Measurements from ENCODE around the gene CWC25. TPM values are rescaled to one million over a fixed set of nuclear protein-coding genes. Genes with fewer than 3 reads are reported as not detected.

Gene CWC25
- total and polyA plus RNA-seq, 9 of the 15 experiments (the other 6 are each of a cell fraction or from before 2014, with no cell fraction given), result 16.5 to 27.4 (median 23.0) TPM

GRCh38 chr17:38773258-38773657 is 51.9 kb downstream of the CWC25 start:
- ATAC-seq, result no peak
- POLR2A ChIA-PET, result no interaction called here
- Histone ChIP-seq H3K9me3 (replicated peaks; ENCODE audit: control insufficient read depth, insufficient read depth, low read depth, low read length) (no peaks in the 10 kb centered on the region), H3K27me3 (ENCODE audit: control insufficient read depth in 2 of 2, insufficient read depth in 2 of 2, low read length in 2 of 2) (no peaks in the 10 kb centered on the region), H3K36me3 (ENCODE audit: control insufficient read depth, insufficient read depth, low read length) (peaks cover 82% of the 10 kb centered on the region), H3K79me2 (ENCODE audit: control insufficient read depth, insufficient read depth, low read length) (no peaks in the 10 kb centered on the region), H3K9ac (ENCODE audit: insufficient read depth in 1 of 2, low read depth in 2 of 2, low read length in 2 of 2) (no peak overlapping the region), H4K20me1 (replicated peaks; ENCODE audit: control insufficient read depth, insufficient read depth, low read length) (no peaks in the 10 kb centered on the region), H2AFZ (ENCODE audit: low read depth, low read length) (no peak overlapping the region), H3K4me1 (replicated peaks in 1 of 2; ENCODE audit: control insufficient read depth in 2 of 2, insufficient read depth in 2 of 2, low read length in 2 of 2) (no peaks in the 10 kb centered on the region), H3K27ac (ENCODE audit: extremely low read depth, low read depth, low read length) (no peak overlapping the region), H3K4me3 (no peak overlapping the region), H3K4me2 (ENCODE audit: insufficient read depth, low read length) (no peak overlapping the region), H3K9me1 (ENCODE audit: control insufficient read depth, insufficient read depth, low read length) (no peaks in the 10 kb centered on the region)
- no peak for DNase-seq (ENCODE audit: extremely low read depth in 1 of 4, low spot score in 3 of 4)
- CTCF ChIA-PET (ENCODE audit: low intra/inter-chr PET ratio), result no interaction called here
- in situ Hi-C loops (cut with MboI) (no loop called here), intact Hi-C loops (cut with micrococcal nuclease) (no loop called here)
- no peak for FAIRE-seq
- no TSS peak for BruUV-seq (replicated peaks)
- no peak for TF ChIP-seq MED1 (CRISPR knock-in tag; IDR thresholded peaks at IDR 0.05; ENCODE audit: borderline replicate concordance)
- TF ChIP-seq ETS1 (conservative IDR thresholded peaks at IDR 0.05; ENCODE audit: control insufficient read depth, low read depth, low read length), result no peak
- TF ChIP-seq DIDO1 (tag; IDR thresholded peaks at IDR 0.05; ENCODE audit: low read depth), result no peak
- TF ChIP-seq SP2 (IDR thresholded peaks at IDR 0.05; ENCODE audit: extremely low read depth, low read depth, low read length, poor library complexity, severe bottlenecking), result no peak
- TF ChIP-seq MYBL2 (IDR thresholded peaks at IDR 0.05; ENCODE audit: low read depth), result no peak
- TF ChIP-seq MYBL2 (CRISPR knock-in tag; IDR thresholded peaks at IDR 0.05; ENCODE audit: borderline replicate concordance), result no peak
- TF ChIP-seq EWSR1 (IDR thresholded peaks at IDR 0.05; ENCODE audit: borderline replicate concordance, low read depth, partially characterized antibody), result no peak
- TF ChIP-seq BCOR (IDR thresholded peaks at IDR 0.05), result peak; percentile 95
- TF ChIP-seq SOX6 (IDR thresholded peaks at IDR 0.05), result no peak
- TF ChIP-seq CBX3 (IDR thresholded peaks at IDR 0.05; ENCODE audit: borderline replicate concordance in 1 of 2, low read length in 2 of 2), result no peak
- no peak for TF ChIP-seq CLOCK (CRISPR knock-in tag; IDR thresholded peaks at IDR 0.05; ENCODE audit: borderline replicate concordance)
- TF ChIP-seq NR3C1 (CRISPR knock-in tag; IDR thresholded peaks at IDR 0.05), result no peak
- peak; percentile 18; the same call in 1 of the 2 replicates for TF ChIP-seq SMARCA5 (IDR thresholded peaks at IDR 0.05)
- no peak for TF ChIP-seq RBM15 (IDR thresholded peaks at IDR 0.05; ENCODE audit: insufficient read depth, low read length)
- TF ChIP-seq USF1 (CRISPR knock-in tag; IDR thresholded peaks at IDR 0.05), result no peak
- no peak for TF ChIP-seq FOXA1 (IDR thresholded peaks at IDR 0.05; ENCODE audit: borderline replicate concordance)
- no peak for TF ChIP-seq ZC3H4 (CRISPR knock-in tag; IDR thresholded peaks at IDR 0.05; ENCODE audit: borderline replicate concordance)

Data from K562 (cell line).